GM19351 (cell line): ENCODE results near the gene HOXD9.

ENCODE experiments used
- ATAC-seq: cut with Tn5 transposase; IDR thresholded peaks from one replicate; pipeline ENCODE4 v1.9.1; 2021; ENCODE audit warnings: mild to moderate bottlenecking, moderate library complexity; ENCODE audit not compliant: unreplicated experiment

Gene HOXD9

GRCh38 chr2:176164201-176164600 lies 41.7 kb downstream of the HOXD9 start:
- ATAC-seq, result no peak

GRCh38 chr2:176164611-176165369 lies 42.3 kb downstream of the HOXD9 start:
- no peak for ATAC-seq

- no peak for ATAC-seq
These were observed 43.0 kb downstream of the HOXD9 start for GRCh38 chr2:176165370-176166050.

- no peak for ATAC-seq
These were observed 43.8 kb downstream of the HOXD9 start for GRCh38 chr2:176166272-176166671.

GRCh38 chr2:176167398-176167797 lies 44.9 kb downstream of the HOXD9 start:
- no peak for ATAC-seq

GRCh38 chr2:176169181-176169580 lies 46.7 kb downstream of the HOXD9 start:
- ATAC-seq, result no peak

GRCh38 chr2:176169711-176170110 lies 47.2 kb downstream of the HOXD9 start:
- ATAC-seq, result no peak

GRCh38 chr2:176170602-176171305 lies 48.2 kb downstream of the HOXD9 start:
- ATAC-seq, result no peak

GRCh38 chr2:176171351-176172006 lies 49.0 kb downstream of the HOXD9 start:
- ATAC-seq, result no peak

- no peak for ATAC-seq
These were observed 49.7 kb downstream of the HOXD9 start for GRCh38 chr2:176172007-176172894.

- no peak for ATAC-seq
These were observed 50.5 kb downstream of the HOXD9 start for GRCh38 chr2:176172895-176173566.

GRCh38 chr2:176173567-176174381 lies 51.3 kb downstream of the HOXD9 start:
- no peak for ATAC-seq

- no peak for ATAC-seq
These were observed 51.9 kb downstream of the HOXD9 start for GRCh38 chr2:176174382-176174823.
